Activated T-cell treated with anti-CD3 and anti-CD28 coated beads for 4 hours (primary cell): ENCODE results near the gene NR1D1.

ENCODE experiments used
- DNase-seq: peaks from one replicate; pipeline ENCODE4 v3.0.0-alpha.2; 2020

The NR1D1 gene

GRCh38 chr17:40095944-40096791 lies 4.2 kb downstream of the NR1D1 start:
- DNase-seq: peak; percentile 72

GRCh38 chr17:40095351-40095943 lies 4.9 kb downstream of the NR1D1 start:
- no peak for DNase-seq

- DNase-seq: no peak
Measured at GRCh38 chr17:40094874-40095273, 5.5 kb downstream of the NR1D1 start.

- no peak for DNase-seq
Measured at GRCh38 chr17:40093580-40094201, 6.7 kb downstream of the NR1D1 start.

- no peak for DNase-seq
Measured at GRCh38 chr17:40093005-40093579, 7.3 kb downstream of the NR1D1 start.

- DNase-seq: no peak
Measured at GRCh38 chr17:40092581-40092980, 7.8 kb downstream of the NR1D1 start.

- no peak for DNase-seq
Measured at GRCh38 chr17:40091691-40092397, 8.5 kb downstream of the NR1D1 start.

GRCh38 chr17:40090237-40091119 lies 9.9 kb downstream of the NR1D1 start:
- no peak for DNase-seq

- no peak for DNase-seq
Measured at GRCh38 chr17:40089077-40089895, 11.1 kb downstream of the NR1D1 start.

- DNase-seq: no peak
Measured at GRCh38 chr17:40087903-40088718, 12.3 kb downstream of the NR1D1 start.

GRCh38 chr17:40087049-40087794 lies 13.2 kb downstream of the NR1D1 start:
- DNase-seq: no peak

- DNase-seq: peak; percentile 56
Measured at GRCh38 chr17:40086150-40087044, 14.0 kb downstream of the NR1D1 start.

GRCh38 chr17:40084477-40084876 lies 15.9 kb downstream of the NR1D1 start:
- no peak for DNase-seq

GRCh38 chr17:40079545-40079944 lies 20.8 kb downstream of the NR1D1 start:
- no peak for DNase-seq

- no peak for DNase-seq
Measured at GRCh38 chr17:40076591-40076990, 23.8 kb downstream of the NR1D1 start.

GRCh38 chr17:40075942-40076498 lies 24.4 kb downstream of the NR1D1 start:
- no peak for DNase-seq

GRCh38 chr17:40075201-40075941 lies 25.0 kb downstream of the NR1D1 start:
- peak; percentile 68 for DNase-seq
